Kidney (tissue), 14 donors: ENCODE data around the gene CLDN16. TPM values are rescaled to one million over a fixed set of nuclear protein-coding genes. Genes with fewer than 3 reads are reported as not detected.

Experiments used
- DNase-seq, 5 donors: peaks; one replicate each; pipeline ENCODE4 v3.0.0-alpha.2; 2013 to 2020
- FAIRE-seq: peaks from 2 replicates; lab custom pipeline; 2012; peaks lifted over from hg19 to GRCh38; lab: Jason Lieb, UNC
- H3K27ac ChIP-seq, 2 donors: one replicate each; pipeline ENCODE4 v1.7.0; 2013; ENCODE audit warnings: low read depth in 2 of 2, low read length in 2 of 2, inconsistent platforms in 1 of 2
- H3K27me3 ChIP-seq: one replicate; pipeline ENCODE4 v1.7.1; 2013; ENCODE audit warnings: low read length, inconsistent platforms; ENCODE audit not compliant: control insufficient read depth, insufficient read depth
- H3K36me3 ChIP-seq, 3 donors: one replicate each; pipeline versions ENCODE4 v1.7.0 to v1.7.1; 2013; ENCODE audit warnings: low read length in 3 of 3, control low read depth in 1 of 3, inconsistent platforms in 1 of 3; ENCODE audit not compliant: insufficient read depth in 3 of 3, control insufficient read depth in 2 of 3
- H3K4me1 ChIP-seq, 3 donors: one replicate each; pipeline versions ENCODE4 v1.7.0 to v1.7.1; 2013; ENCODE audit warnings: low read length in 3 of 3, inconsistent platforms in 1 of 3, low read depth in 1 of 3; ENCODE audit not compliant: control insufficient read depth in 2 of 3, insufficient read depth in 2 of 3
- H3K4me3 ChIP-seq, 3 donors: one replicate each; pipeline versions ENCODE4 v1.7.0 to v1.8.1; 2013; ENCODE audit warnings: low read length in 3 of 3, control low read depth in 1 of 3, inconsistent platforms in 1 of 3
- H3K9ac ChIP-seq, 3 donors: one replicate each; pipeline versions ENCODE4 v1.7.0 to v1.7.1; 2013; ENCODE audit warnings: low read length in 3 of 3, control low read depth in 1 of 3, inconsistent platforms in 1 of 3
- H3K9me3 ChIP-seq, 3 donors: one replicate each; pipeline versions ENCODE4 v1.7.0 to v1.7.1; 2013; ENCODE audit warnings: low read length in 3 of 3, control low read depth in 1 of 3, inconsistent platforms in 1 of 3; ENCODE audit not compliant: control insufficient read depth in 2 of 3, insufficient read depth in 1 of 3
- intact Hi-C: fragments of 100-400 bp; cut with DNase I; formaldehyde crosslinking; loops from one replicate; pipeline ENCODE4 v1.11.1; 2022
- polyA plus RNA-seq: library from polyadenylated mRNA; stranded (reverse); fragments of 350-450 nt; fragmentation: Illumina TruSeq; extraction: RNeasy Lipid Tissue Mini Kit (QIAGEN cat#74804); gene quantifications from one replicate; pipeline ENCODE4 v1.2.3, GENCODE V29; 2014; ENCODE audit warnings: low read depth, low replicate concordance; ENCODE audit not compliant: insufficient read depth
- total RNA-seq: library from RNA; stranded (reverse); fragmentation: NEBNext Ultra II Directional; extraction: Animal tissue kit (Norgen Biotek cat#: 25700); gene quantifications from one replicate; pipeline ENCODE4 v1.2.1, GENCODE V29; 2021
- TF ChIP-seq, protein P1 (sequence below): IDR thresholded peaks from 3 replicates; pipeline ENCODE4 v1.5.1; 2012; ENCODE audit warnings: mild to moderate bottlenecking, moderate library complexity, borderline replicate concordance; ENCODE audit not compliant: insufficient read depth; ENCODE audit errors: extremely low read depth
- donor health status: control.
- donor health status: control.
- donor health status: control.
- donor health status: control.
- donor health status: control.
- donor health status: DM: yes; HTN: yes; CAD: no.
- donor health status: Normal renal cell carcinoma (clear cell type).

CLDN16 gene
- total and polyA plus RNA-seq, 2 donors from 2014 or later = 27.3 to 28.4 TPM

GRCh38 chr3:190366133-190366532 lies 21.8 kb upstream of the CLDN16 start:
- Histone ChIP-seq H3K9me3 (no peaks in the 10 kb centered on the region), H3K27ac (no peak overlapping the region), H3K27me3 (no peaks in the 10 kb centered on the region), H3K4me1 (no peaks in the 10 kb centered on the region), H3K4me3 (no peak overlapping the region), H3K36me3 (no peaks in the 10 kb centered on the region), H3K9ac (no peak overlapping the region)
- FAIRE-seq (no peak), DNase-seq (no peak)
- intact Hi-C loops = no loop called here
- TF ChIP-seq, protein P1, sequence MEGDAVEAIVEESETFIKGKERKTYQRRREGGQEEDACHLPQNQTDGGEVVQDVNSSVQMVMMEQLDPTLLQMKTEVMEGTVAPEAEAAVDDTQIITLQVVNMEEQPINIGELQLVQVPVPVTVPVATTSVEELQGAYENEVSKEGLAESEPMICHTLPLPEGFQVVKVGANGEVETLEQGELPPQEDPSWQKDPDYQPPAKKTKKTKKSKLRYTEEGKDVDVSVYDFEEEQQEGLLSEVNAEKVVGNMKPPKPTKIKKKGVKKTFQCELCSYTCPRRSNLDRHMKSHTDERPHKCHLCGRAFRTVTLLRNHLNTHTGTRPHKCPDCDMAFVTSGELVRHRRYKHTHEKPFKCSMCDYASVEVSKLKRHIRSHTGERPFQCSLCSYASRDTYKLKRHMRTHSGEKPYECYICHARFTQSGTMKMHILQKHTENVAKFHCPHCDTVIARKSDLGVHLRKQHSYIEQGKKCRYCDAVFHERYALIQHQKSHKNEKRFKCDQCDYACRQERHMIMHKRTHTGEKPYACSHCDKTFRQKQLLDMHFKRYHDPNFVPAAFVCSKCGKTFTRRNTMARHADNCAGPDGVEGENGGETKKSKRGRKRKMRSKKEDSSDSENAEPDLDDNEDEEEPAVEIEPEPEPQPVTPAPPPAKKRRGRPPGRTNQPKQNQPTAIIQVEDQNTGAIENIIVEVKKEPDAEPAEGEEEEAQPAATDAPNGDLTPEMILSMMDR = no peak

- no peak for DNase-seq
- no peaks in the 10 kb centered on the region for H3K4me1 ChIP-seq
- no peak overlapping the region for H3K27ac ChIP-seq
- no peaks in the 10 kb centered on the region for H3K36me3 ChIP-seq
- TF ChIP-seq, protein P1 = no peak
- FAIRE-seq = no peak
- no peak overlapping the region for H3K9ac ChIP-seq
- no peaks in the 10 kb centered on the region for H3K9me3 ChIP-seq
- H3K4me3 ChIP-seq = no peak overlapping the region
- intact Hi-C loops = no loop called here
- H3K27me3 ChIP-seq = no peaks in the 10 kb centered on the region
Observed at GRCh38 chr3:190368881-190369280, 19.1 kb upstream of the CLDN16 start.

- DNase-seq = no peak
- Histone ChIP-seq H3K36me3 (no peaks in the 10 kb centered on the region), H3K4me1 (no peaks in the 10 kb centered on the region), H3K9ac (no peak overlapping the region), H3K4me3 (no peak overlapping the region), H3K27ac (no peak overlapping the region), H3K27me3 (no peaks in the 10 kb centered on the region), H3K9me3 (no peaks in the 10 kb centered on the region)
- TF ChIP-seq, protein P1 = no peak
- intact Hi-C loops = no loop called here
- no peak for FAIRE-seq
Observed at GRCh38 chr3:190369668-190370295, 18.2 kb upstream of the CLDN16 start.

- TF ChIP-seq, protein P1 = no peak
- intact Hi-C loops = no loop called here
- no peak overlapping the region for H3K27ac ChIP-seq
Observed at GRCh38 chr3:190370369-190370768, 17.6 kb upstream of the CLDN16 start.

More at GRCh38 chr3:190370369-190370768, 17.6 kb upstream of the CLDN16 start:
- Histone ChIP-seq H3K27me3 (no peaks in the 10 kb centered on the region), H3K36me3 (no peaks in the 10 kb centered on the region), H3K4me3 (no peak overlapping the region), H3K9me3 (no peaks in the 10 kb centered on the region), H3K4me1 (no peaks in the 10 kb centered on the region), H3K9ac (no peak overlapping the region)
- no peak for FAIRE-seq
- DNase-seq = no peak
